GM21390 (cell line): ENCODE measurements around the gene IFNK.

Source experiments
- ATAC-seq: cut with Tn5 transposase; IDR thresholded peaks from one replicate; pipeline ENCODE4 v1.9.1; 2021; ENCODE audit not compliant: unreplicated experiment

IFNK gene

GRCh38 chr9:27572061-27572460 is 48.0 kb downstream of the IFNK start:
- no peak for ATAC-seq

GRCh38 chr9:27572566-27572917 is 48.5 kb downstream of the IFNK start:
- peak; percentile 37 for ATAC-seq

- ATAC-seq, result peak; percentile 63
Measured at GRCh38 chr9:27572918-27573633, 49.0 kb downstream of the IFNK start, which contains the start of gene C9orf72. Gene C9orf72, minus strand, starts transcription at chr9:27573481. Its CDS starts 6,361 bp downstream, at chr9:27567120.

GRCh38 chr9:27573634-27574590 is 49.8 kb downstream of the IFNK start:
- ATAC-seq, result peak; percentile 84
